Sciatic nerve (tissue), 2 donors: ENCODE results near the gene PRR5. TPM values are rescaled to one million over a fixed set of nuclear protein-coding genes. Genes with fewer than 3 reads are reported as not detected.
"Not testable (repeated sequence)": the region's sequence is repeated elsewhere in the genome, so short reads cannot be mapped to it uniquely, and the experiment has no call there.

ENCODE experiments used
- ATAC-seq: fragments of 200-7000 bp; cut with Tn5 transposase; one replicate; pipeline ENCODE4 v1.9.1; 2020; ENCODE audit warnings: mild to moderate bottlenecking, moderate library complexity
- DNase-seq: peaks from one replicate; pipeline ENCODE4 v3.0.0-alpha.2; 2020; ENCODE audit warnings: low spot score
- intact Hi-C: fragments of 100-400 bp; cut with DNase I; formaldehyde crosslinking; loops from one replicate; pipeline ENCODE4 v1.14.2; 2022
- total RNA-seq: library from RNA; stranded (reverse); fragmentation: NEBNext Ultra II Directional; extraction: Animal tissue kit (Norgen Biotek cat#: 25700); gene quantifications from one replicate; pipeline ENCODE4 v1.2.1, GENCODE V29; 2021
- donor health status: DM: no; HTN: no; CAD: no.
- donor health status: DM: no; HTN: no; CAD: no.

Gene PRR5, protein sequence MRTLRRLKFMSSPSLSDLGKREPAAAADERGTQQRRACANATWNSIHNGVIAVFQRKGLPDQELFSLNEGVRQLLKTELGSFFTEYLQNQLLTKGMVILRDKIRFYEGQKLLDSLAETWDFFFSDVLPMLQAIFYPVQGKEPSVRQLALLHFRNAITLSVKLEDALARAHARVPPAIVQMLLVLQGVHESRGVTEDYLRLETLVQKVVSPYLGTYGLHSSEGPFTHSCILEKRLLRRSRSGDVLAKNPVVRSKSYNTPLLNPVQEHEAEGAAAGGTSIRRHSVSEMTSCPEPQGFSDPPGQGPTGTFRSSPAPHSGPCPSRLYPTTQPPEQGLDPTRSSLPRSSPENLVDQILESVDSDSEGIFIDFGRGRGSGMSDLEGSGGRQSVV
- total RNA-seq, result 33.7 TPM

GRCh38 chr22:44701824-44702478 lies at the start of gene PRR5:
TSS of gene PRR5 (plus strand) at chr22:44702204. CDS start at chr22:44702475, 271 bp downstream.
- intact Hi-C loops, result no loop called here
- ATAC-seq (peak; percentile 81), DNase-seq (peak; percentile 86)

DNA sequence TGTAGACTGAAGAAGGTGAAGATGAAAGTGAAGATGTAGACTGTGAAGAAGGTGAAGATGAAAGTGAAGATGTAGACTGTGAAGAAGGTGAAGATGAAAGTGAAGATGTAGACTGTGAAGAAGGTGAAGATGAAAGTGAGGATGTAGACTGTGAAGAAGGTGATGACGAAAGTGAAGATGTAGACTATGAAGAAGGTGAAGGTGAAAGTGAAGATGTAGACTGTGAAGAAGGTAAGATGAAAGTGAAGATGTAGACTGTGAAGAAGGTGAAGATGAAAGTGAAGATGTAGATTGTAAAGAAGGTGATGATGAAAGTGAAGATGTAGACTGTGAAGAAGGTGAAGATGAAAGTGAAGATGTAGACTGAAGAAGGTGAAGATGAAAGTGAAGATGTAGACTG lies 49.1 kb upstream of the PRR5 start:
- intact Hi-C loops, DNase-seq, ATAC-seq: not testable (repeated sequence)

- ATAC-seq (peak; percentile 86), DNase-seq (peak; percentile 64)
- intact Hi-C loops, result no loop called here
Observed at GRCh38 chr22:44658311-44658953, 43.6 kb upstream of the PRR5 start.

DNA sequence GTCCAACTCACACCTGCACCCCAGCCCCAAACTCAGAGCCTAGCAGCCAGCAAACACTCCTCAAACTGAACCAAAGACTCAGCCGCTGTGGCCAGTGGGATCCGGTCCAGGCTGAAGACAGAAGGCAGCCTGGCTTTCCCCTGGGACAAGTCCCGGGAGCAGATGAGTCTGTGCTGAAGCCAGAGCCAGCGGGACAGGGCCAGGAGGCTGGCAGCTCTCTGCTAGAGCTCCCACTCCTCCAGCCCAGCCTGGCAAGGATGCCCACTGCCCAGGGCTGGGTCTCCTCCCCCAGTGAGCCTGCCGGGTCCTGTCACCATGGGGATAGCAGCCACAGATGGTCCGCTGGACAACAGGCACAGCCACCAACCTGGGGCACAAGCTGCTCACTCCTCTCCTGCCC lies 42.9 kb upstream of the PRR5 start:
- no peak for DNase-seq
- peak; percentile 55 for ATAC-seq
- intact Hi-C loops, result no loop called here

DNA sequence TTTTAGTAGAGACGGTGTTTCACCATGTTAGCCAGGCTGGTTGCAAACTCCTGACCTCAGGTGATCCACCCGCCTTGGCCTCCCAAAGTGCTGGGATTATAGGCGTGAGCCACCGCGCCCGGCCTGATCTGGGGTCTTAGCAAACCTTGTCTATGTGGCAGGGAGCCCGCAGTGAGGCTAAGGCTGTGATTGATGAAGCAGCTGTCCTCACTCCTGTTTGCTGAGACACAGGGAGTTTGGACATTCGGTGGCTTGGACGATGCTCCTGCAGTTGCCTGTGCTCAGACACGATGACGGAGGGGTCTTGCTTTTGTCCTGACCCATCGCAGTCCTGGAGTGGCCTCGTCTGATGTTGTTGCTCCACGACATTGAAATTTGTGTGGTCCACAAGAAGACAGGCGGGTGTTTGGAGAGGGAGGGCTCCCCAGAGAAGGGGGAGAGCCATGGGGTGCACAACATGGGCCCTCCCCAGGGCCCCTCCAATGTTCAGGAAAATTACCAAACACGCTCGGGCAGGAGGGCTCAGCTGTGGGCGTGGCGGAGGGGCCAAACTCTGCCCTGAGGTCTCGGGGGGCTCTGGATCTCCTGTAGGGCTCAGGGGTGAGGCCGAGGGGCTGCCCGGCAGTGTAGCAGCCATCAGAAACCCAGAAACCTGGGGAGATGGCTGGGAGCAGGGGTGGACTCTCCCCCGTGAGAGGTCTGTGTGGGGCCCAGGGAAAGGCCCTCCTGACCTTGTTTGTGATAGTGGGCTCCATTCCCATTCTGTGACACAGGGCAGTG lies 41.8 kb upstream of the PRR5 start:
- intact Hi-C loops, result no loop called here
- DNase-seq, result no peak
- ATAC-seq, result no peak

DNA sequence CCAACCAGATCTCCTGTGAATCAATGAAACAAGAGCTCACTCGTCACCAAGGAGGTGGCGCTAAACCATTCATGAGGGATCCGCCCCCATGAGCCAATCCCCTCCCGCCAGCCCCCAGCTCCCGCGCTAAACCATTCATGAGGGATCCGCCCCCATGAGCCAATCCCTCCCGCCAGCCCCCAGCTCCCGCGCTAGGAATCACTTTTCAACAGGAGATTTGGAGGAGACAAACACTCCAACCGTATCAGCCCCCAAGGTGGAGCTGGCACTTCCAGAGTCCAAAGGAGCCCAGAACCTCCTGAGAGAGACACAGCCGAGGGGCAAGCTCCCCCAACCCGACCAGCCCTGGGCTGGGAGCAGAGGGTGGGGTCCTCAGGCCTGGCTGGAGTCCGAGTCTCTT lies 40.9 kb upstream of the PRR5 start:
- no peak for ATAC-seq
- intact Hi-C loops, result no loop called here
- DNase-seq, result no peak

DNA sequence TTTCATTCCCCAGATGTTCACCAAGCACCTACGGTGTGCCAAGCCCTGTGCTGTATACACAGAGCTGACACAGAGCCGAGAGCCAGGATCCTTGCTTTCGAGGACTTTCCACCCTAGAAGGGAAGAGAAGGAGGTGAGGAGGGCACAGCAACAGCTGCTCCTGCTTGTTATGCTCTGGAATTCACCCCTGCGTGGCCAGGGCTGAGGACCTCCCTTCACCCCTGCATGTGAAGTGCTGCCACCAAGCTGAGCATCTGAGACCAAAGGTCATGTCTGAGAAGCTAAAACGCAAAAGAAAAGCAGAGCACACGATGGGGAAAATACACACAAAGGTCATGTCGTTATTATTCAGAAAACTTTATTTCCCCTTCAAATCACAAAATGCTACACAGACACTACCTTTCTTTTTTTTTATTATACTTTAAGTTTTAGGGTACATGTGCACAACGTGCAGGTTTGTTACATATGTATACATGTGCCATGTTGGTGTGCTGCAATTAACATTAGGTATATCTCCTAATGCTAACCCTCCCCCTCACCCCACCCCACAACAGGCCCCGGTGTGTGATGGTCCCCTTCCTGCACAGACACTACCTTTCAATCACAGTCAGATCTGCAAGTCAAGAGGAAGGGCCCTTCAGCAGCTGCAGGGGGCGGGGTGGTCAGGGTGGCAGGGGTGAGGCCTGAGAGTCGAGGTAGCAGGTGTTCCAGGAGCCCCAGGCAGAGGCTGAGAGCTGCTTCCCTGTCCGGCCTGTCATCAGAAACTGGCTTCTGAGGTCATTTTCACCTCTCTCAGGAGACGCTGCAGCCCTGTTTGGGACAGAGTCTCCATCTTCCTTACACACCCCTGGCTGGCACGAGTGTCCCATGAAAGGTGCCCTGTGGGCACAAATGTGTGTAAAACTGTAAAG lies 40.1 kb upstream of the PRR5 start:
- ATAC-seq (no peak), DNase-seq (no peak)
- intact Hi-C loops, result no loop called here

DNA sequence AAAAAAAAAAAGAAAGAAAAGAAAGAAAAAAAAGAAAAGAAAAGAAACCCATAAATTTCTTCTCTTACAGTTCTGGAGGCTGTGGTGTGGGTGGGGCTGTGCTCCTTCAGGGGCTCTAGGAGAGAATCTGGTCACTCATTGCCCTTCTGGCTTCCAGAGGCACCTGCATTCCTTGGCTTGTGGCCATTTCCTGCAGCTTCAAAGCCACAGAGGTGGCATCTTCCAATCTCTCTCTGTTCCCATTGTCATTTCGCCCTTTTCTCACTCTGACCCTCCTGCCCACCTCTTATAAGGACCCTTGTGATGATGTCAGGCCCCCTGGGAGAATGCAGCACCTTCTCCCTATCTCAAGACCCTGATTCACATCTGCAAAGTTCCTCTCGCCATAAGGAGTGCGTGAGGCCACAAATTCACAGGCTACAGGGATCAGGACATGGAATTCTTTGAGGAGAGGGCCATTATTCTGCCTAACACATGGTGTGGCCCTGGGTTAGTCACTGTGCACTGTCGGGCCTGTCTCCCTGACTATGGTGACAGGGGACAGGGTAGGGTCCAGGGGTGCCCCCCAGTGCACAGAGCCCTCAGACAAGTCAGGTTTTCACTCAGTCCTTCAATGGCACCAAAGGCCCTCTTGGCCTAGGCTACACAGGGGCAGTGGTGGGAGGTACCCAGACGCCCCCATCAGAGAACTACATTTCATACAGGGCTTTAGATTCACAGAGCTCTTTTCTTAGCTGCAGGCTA lies 38.6 kb upstream of the PRR5 start:
- intact Hi-C loops, result no loop called here
- ATAC-seq (no peak), DNase-seq (no peak)

DNA sequence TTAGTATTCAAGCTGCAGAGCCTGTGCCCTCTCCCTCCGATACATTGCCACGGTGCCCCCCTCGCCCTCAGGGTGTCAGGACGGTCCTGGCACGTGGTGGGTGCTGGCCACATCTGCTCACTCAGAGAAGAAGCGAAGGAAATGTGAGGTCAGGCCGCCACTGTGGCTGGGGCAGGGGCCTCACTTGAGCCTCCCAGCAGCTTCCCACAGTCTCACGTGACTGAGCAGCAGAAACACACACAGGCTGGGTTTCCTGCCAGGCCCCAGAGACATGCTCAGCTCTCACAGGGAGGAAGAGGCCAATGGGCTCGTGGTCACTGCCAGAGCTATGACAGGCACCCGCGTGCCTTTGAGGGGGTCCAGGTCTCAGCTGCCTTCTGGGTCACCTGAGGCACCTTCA lies 37.9 kb upstream of the PRR5 start:
- ATAC-seq (peak; percentile 78), DNase-seq (no peak)
- intact Hi-C loops, result no loop called here

DNA sequence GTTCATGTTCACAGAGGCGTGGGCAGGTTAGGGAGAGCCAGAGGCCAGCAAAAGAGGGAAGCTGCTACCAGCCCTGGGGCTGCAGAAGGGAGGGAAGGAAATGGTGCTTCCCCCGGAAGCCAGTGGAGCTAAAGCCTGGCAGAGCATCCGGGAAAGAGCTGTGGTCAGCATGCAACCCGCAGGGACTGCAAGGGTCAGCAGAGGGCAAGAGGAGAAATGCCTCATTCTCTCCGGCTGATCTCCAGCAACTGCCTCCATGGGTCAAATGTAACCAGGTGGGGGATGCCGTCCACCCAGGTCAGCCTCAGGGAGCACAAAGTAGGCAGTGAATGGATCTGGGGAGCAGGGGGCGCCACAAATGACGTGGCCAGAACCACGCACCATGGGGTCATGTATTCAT lies 36.9 kb upstream of the PRR5 start:
- DNase-seq (no peak), ATAC-seq (peak; percentile 38)
- intact Hi-C loops, result no loop called here

DNA sequence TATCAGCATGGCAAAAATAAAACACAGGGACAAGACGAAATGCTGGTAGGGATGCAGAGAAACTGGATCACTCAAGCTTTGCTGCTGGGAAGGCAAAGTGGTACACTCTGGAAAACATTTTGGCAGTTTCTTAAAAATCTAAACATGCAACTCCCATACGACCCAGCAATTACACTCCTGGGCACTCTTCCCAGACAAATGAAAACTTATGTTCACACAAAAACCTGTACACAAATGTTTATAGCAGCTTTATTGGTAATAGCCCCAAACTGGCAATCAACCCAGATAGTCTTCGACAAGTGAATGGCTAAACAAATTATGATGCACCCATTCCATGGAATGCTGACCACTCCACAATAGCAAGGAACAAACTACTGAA lies 35.8 kb upstream of the PRR5 start:
- intact Hi-C loops, result no loop called here
- DNase-seq (no peak), ATAC-seq (no peak)

DNA sequence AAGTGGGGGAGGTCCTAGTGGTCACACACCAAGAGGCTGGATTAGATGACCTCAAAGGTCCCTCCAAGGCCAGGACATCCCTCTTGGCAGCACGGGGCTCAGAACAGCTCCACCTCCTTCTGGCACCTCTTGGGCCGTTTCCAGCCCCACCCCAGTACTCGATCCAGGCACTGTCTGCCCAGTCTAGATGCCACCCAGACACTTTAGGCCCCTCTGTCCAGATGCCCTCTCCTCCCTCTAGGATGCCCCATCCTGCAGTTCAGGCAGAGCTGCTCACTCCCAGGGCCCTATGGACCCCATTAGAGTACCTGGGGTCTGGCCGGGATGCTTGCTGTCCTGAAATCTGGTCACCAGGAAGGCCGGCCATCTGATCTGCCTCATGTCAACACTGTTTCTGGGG lies 34.7 kb upstream of the PRR5 start:
- ATAC-seq, result no peak
- DNase-seq, result no peak
- intact Hi-C loops, result no loop called here

DNA sequence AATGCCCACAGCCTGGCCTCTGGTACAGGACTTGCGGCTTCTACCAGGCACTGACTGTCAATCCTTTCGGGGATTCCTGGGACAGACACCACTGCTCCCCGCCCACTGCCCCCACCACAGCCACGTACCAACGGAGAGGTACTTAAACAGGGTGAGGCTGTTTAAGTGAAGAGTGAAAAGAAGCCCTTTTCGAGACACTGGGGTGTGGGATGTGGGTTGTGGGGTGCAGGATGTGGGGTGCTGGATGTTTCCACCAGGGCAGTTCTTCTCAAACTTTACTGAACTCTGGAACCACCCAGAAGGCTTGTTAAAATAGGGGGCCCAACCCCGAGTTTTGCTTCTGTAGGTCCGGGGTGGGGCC lies 34.2 kb upstream of the PRR5 start:
- intact Hi-C loops, result no loop called here
- DNase-seq (no peak), ATAC-seq (peak; percentile 1)

- DNase-seq (no peak), ATAC-seq (peak; percentile 45)
- intact Hi-C loops, result no loop called here
Observed at GRCh38 chr22:44668190-44668885, 33.7 kb upstream of the PRR5 start.

- ATAC-seq (peak; percentile 11), DNase-seq (no peak)
- intact Hi-C loops, result no loop called here
Observed at GRCh38 chr22:44668886-44669521, 33.0 kb upstream of the PRR5 start.

GRCh38 chr22:44669561-44669976 lies 32.4 kb upstream of the PRR5 start:
- ATAC-seq, result peak; percentile 30
- no peak for DNase-seq
- intact Hi-C loops, result no loop called here
